HEK293T (cell line): ENCODE results near the gene DCP1A.

Experiments used
- BHLHE40 ChIP-seq: fragments of 450-650 bp; IDR thresholded peaks from 2 replicates; pipeline ENCODE4 v1.6.1; 2016; ENCODE audit warnings: mild to moderate bottlenecking, moderate library complexity, borderline replicate concordance
- ELF4 ChIP-seq: fragments of 450-650 bp; IDR thresholded peaks from 2 replicates; pipeline ENCODE4 v1.6.1; 2017; ENCODE audit warnings: antibody characterized with exemption
- FOXA1 ChIP-seq: fragments of 450-650 bp; IDR thresholded peaks from 2 replicates; pipeline ENCODE4 v1.6.1; 2016; ENCODE audit warnings: mild to moderate bottlenecking
- FOXM1 ChIP-seq: fragments of 450-650 bp; IDR thresholded peaks from 2 replicates; pipeline ENCODE4 v1.6.1; 2017; ENCODE audit warnings: mild to moderate bottlenecking, borderline replicate concordance
- HDGF ChIP-seq: fragments of 450-650 bp; IDR thresholded peaks from 2 replicates; pipeline ENCODE4 v1.6.1; 2017; ENCODE audit warnings: antibody characterized with exemption, borderline replicate concordance
- LEF1 ChIP-seq: fragments of 450-650 bp; IDR thresholded peaks from 2 replicates; pipeline ENCODE4 v1.6.1; 2017; ENCODE audit warnings: mild to moderate bottlenecking, borderline replicate concordance
- NFRKB ChIP-seq: fragments of 450-650 bp; IDR thresholded peaks from 2 replicates; pipeline ENCODE4 v1.6.1; 2016; ENCODE audit warnings: mild to moderate bottlenecking, moderate library complexity
- SP1 ChIP-seq: fragments of 450-650 bp; IDR thresholded peaks from 2 replicates; pipeline ENCODE4 v1.6.1; 2017
- SUZ12 ChIP-seq: fragments of 450-650 bp; IDR thresholded peaks from 2 replicates; pipeline ENCODE4 v1.6.1; 2016; ENCODE audit warnings: mild to moderate bottlenecking
- ZNF384 ChIP-seq: fragments of 450-650 bp; IDR thresholded peaks from 2 replicates; pipeline ENCODE4 v1.6.1; 2016

DNA sequence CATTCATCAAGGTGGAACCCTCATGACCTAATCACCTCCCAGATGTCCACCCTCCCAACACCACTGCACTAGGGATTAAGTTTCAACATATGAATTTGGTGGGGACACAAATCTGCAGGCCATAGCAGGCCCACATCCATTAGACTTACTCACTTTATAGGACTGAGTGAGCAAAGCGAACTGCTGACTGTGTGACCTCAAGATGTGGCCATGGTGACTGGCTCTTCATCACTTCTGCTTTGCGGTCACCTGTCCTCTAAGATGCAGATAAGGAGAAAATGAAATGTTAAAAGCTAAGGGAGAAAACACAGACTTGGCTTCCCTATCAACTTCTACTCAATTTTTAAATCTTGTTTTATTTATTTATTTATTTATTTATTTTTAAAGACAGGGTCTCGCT lies 14.5 kb upstream of the DCP1A start:
- no peak for TF ChIP-seq FOXA1
- no peak for TF ChIP-seq ZNF384
- TF ChIP-seq SUZ12: no peak
- no peak for TF ChIP-seq FOXM1
- no peak for TF ChIP-seq ELF4
- TF ChIP-seq NFRKB: no peak
- no peak for TF ChIP-seq SP1
- TF ChIP-seq HDGF: no peak
- TF ChIP-seq BHLHE40: no peak
- no peak for TF ChIP-seq LEF1
